Prostate gland (tissue), 2 donors: Measurements from ENCODE around the gene FOXP1. TPM values are rescaled to one million over a fixed set of nuclear protein-coding genes. Genes with fewer than 3 reads are reported as not detected.

ENCODE experiments used
- DNase-seq: peaks from one replicate; pipeline ENCODE4 v3.0.0-alpha.2; 2019; ENCODE audit warnings: low spot score
- H3K27ac ChIP-seq, 2 donors: fragments of 200-600 bp; sonication (generic); 2 replicates each; pipeline ENCODE4 v1.5.1; 2017 to 2019
- H3K27me3 ChIP-seq: fragments of 200-600 bp; sonication (generic); replicated peaks from 2 replicates; pipeline ENCODE4 v1.5.1; 2019; ENCODE audit not compliant: insufficient read depth
- H3K36me3 ChIP-seq, 2 donors: fragments of 200-600 bp; sonication (generic); 1 replicate in 1 of 2; 2 replicates in 1 of 2; pipeline versions ENCODE4 v1.5.1 to v1.8.1; 2017 to 2019
- H3K4me1 ChIP-seq: fragments of 200-600 bp; sonication (generic); replicated peaks from 2 replicates; pipeline ENCODE4 v1.5.1; 2019
- H3K4me3 ChIP-seq, 2 donors: fragments of 200-600 bp; sonication (generic); 2 replicates each; pipeline ENCODE4 v1.5.1; 2017 to 2019
- H3K9me3 ChIP-seq: fragments of 200-600 bp; sonication (generic); 2 replicates; pipeline ENCODE4 v1.5.1; 2017
- CTCF ChIP-seq, 4 experiments: fragments of 200-600 bp in 2 of 4; fragments of 450-650 bp in 2 of 4; sonication (generic) in 2 of 4; IDR thresholded peaks; 1 replicate in 3 of 4; 2 replicates in 1 of 4; pipeline ENCODE4 v1.5.1; 2016 to 2019; ENCODE audit warnings: antibody characterized with exemption in 4 of 4, mild to moderate bottlenecking in 2 of 4, moderate library complexity in 2 of 4
- POLR2A ChIP-seq: fragments of 450-650 bp; IDR thresholded peaks from one replicate; pipeline ENCODE4 v1.6.1; 2016; ENCODE audit warnings: antibody characterized with exemption, mild to moderate bottlenecking
- POLR2AphosphoS5 ChIP-seq: sonication (generic); formaldehyde crosslinking; IDR thresholded peaks from one replicate; pipeline ENCODE4 v1.6.1; 2017; ENCODE audit warnings: antibody characterized with exemption
- WGBS: methylation state at CpG from one replicate; pipeline ENCODE4 v1.1.5; 2018; 5-methylcytosine and 5-hydroxymethylcytosine counted together
- intact Hi-C: fragments of 100-400 bp; cut with DNase I; formaldehyde crosslinking; loops from one replicate; pipeline ENCODE4 v1.14.2; 2022
- total RNA-seq, 2 donors: library from RNA; depleted of rRNA; stranded (reverse); fragments of >200 nt; gene quantifications; one replicate each; pipeline ENCODE4 v1.1.0, GENCODE V29; 2016

Gene FOXP1
- total RNA-seq, 2 donors from 2014 or later = 133 to 156 TPM

- no peaks in the 10 kb centered on the region for H3K27me3 ChIP-seq
- no peak for TF ChIP-seq POLR2AphosphoS5
- intact Hi-C loops = no loop called here
- WGBS = 96% methylated on average over 2 of the region's 2 CpGs
- no peaks in the 10 kb centered on the region for H3K9me3 ChIP-seq
- no peaks in the 10 kb centered on the region for H3K36me3 ChIP-seq
- no peak overlapping the region for H3K27ac ChIP-seq
- H3K4me3 ChIP-seq = no peak overlapping the region
- H3K4me1 ChIP-seq = no peaks in the 10 kb centered on the region
- DNase-seq = no peak
Measured at GRCh38 chr3:71607364-71607763, 23.8 kb upstream of the FOXP1 start.

GRCh38 chr3:71606582-71606981 is 23.1 kb upstream of the FOXP1 start:
- no peaks in the 10 kb centered on the region for H3K36me3 ChIP-seq
- no peak overlapping the region for H3K4me3 ChIP-seq
- H3K27ac ChIP-seq = no peak overlapping the region
- intact Hi-C loops = no loop called here
- DNase-seq = no peak
- H3K9me3 ChIP-seq = no peaks in the 10 kb centered on the region
- 87% methylated on average over 5 of the region's 5 CpGs for WGBS
- TF ChIP-seq POLR2AphosphoS5 (no peak), POLR2A (no peak), CTCF (IDR thresholded peaks at IDR 0.05) (no peak)
- no peaks in the 10 kb centered on the region for H3K4me1 ChIP-seq
- no peaks in the 10 kb centered on the region for H3K27me3 ChIP-seq

- WGBS = 70% methylated on average over 2 of the region's 2 CpGs
- no peaks in the 10 kb centered on the region for H3K9me3 ChIP-seq
- no peak overlapping the region for H3K4me3 ChIP-seq
- intact Hi-C loops = no loop called here
- no peak overlapping the region for H3K27ac ChIP-seq
- TF ChIP-seq CTCF (IDR thresholded peaks at IDR 0.05) = no peak
- no peak for TF ChIP-seq POLR2A
- TF ChIP-seq POLR2AphosphoS5 = no peak
- no peak for DNase-seq
- no peaks in the 10 kb centered on the region for H3K36me3 ChIP-seq
- no peaks in the 10 kb centered on the region for H3K27me3 ChIP-seq
- H3K4me1 ChIP-seq = no peaks in the 10 kb centered on the region
Measured at GRCh38 chr3:71602256-71602655, 18.7 kb upstream of the FOXP1 start.

GRCh38 chr3:71601811-71602210 is 18.3 kb upstream of the FOXP1 start:
- no peak for DNase-seq
- no peaks in the 10 kb centered on the region for H3K9me3 ChIP-seq
- H3K4me3 ChIP-seq = no peak overlapping the region
- no peaks in the 10 kb centered on the region for H3K4me1 ChIP-seq
- TF ChIP-seq CTCF (IDR thresholded peaks at IDR 0.05) = no peak
- TF ChIP-seq POLR2AphosphoS5 = no peak
- TF ChIP-seq POLR2A = no peak
- no peaks in the 10 kb centered on the region for H3K27me3 ChIP-seq
- 93% methylated on average over 5 of the region's 5 CpGs for WGBS
- intact Hi-C loops = no loop called here
- H3K36me3 ChIP-seq = no peaks in the 10 kb centered on the region
- H3K27ac ChIP-seq = no peak overlapping the region

GRCh38 chr3:71600646-71601288 is 17.2 kb upstream of the FOXP1 start:
- H3K4me1 ChIP-seq = no peaks in the 10 kb centered on the region
- no peak for TF ChIP-seq POLR2AphosphoS5
- TF ChIP-seq CTCF (IDR thresholded peaks at IDR 0.05) = no peak
- TF ChIP-seq POLR2A = no peak
- no peaks in the 10 kb centered on the region for H3K27me3 ChIP-seq
- H3K9me3 ChIP-seq = no peaks in the 10 kb centered on the region
- no peak overlapping the region for H3K27ac ChIP-seq
- H3K36me3 ChIP-seq = no peaks in the 10 kb centered on the region
- no peak overlapping the region for H3K4me3 ChIP-seq
- DNase-seq = no peak
- intact Hi-C loops = no loop called here
- 80% methylated on average over 3 of the region's 3 CpGs for WGBS
